GM18907 (cell line): Measurements from ENCODE around the gene POP5.
"Not testable (repeated sequence)": the region's sequence is repeated elsewhere in the genome, so short reads cannot be mapped to it uniquely, and the experiment has no call there.

ENCODE experiments used
- ATAC-seq: cut with Tn5 transposase; IDR thresholded peaks from one replicate; pipeline ENCODE4 v1.9.1; 2021; ENCODE audit warnings: mild to moderate bottlenecking, moderate library complexity; ENCODE audit not compliant: unreplicated experiment

Gene POP5, protein sequence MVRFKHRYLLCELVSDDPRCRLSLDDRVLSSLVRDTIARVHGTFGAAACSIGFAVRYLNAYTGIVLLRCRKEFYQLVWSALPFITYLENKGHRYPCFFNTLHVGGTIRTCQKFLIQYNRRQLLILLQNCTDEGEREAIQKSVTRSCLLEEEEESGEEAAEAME

DNA sequence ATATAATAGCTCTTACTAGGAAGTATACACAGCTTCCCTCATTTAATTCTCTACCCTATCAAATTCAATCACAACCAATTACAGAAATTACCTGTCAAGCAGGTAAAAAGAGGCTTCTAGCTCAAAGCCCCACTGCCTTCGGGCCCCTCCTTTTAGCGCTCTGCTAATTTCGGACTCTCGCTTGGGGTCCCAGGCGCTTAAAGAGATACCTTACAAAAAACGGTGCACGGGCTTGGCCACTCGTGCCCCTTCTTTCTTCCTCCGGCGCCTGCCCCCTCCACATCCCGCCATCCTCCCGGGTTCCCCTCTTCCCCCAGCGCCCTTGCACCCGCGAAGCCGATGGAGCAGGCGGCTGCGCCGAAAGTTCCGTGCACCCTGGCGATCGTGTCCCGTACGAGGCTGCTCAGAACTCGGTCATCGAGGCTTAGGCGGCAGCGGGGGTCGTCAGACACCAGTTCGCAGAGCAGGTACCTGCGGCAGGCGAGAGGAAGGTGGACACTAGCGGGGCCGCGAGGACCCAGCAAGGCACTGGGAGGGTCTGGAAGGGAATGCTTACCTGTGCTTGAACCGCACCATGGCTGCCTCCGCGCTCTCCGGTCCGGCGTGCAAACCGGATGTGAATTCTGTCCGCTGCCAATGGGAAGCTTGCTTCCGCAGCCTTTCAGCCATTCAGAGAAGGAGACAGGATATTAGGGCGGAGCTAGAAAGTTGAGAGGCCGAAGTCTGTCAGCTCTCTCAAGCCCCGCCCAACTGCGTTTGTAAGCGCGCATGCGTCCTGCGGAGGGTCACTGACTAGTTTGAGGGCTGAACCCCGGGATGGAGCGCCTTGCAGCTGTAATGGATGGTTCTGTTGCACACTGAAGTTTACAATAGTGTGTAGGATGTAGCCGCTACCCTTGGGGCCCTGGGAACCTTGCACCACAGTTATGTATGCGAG, at the start of gene POP5:
POP5 (minus strand) TSS at position 616 of the 937 bp plus-strand sequence; CDS start at position 576, 40 bp downstream.
- ATAC-seq = peak; percentile 90

DNA sequence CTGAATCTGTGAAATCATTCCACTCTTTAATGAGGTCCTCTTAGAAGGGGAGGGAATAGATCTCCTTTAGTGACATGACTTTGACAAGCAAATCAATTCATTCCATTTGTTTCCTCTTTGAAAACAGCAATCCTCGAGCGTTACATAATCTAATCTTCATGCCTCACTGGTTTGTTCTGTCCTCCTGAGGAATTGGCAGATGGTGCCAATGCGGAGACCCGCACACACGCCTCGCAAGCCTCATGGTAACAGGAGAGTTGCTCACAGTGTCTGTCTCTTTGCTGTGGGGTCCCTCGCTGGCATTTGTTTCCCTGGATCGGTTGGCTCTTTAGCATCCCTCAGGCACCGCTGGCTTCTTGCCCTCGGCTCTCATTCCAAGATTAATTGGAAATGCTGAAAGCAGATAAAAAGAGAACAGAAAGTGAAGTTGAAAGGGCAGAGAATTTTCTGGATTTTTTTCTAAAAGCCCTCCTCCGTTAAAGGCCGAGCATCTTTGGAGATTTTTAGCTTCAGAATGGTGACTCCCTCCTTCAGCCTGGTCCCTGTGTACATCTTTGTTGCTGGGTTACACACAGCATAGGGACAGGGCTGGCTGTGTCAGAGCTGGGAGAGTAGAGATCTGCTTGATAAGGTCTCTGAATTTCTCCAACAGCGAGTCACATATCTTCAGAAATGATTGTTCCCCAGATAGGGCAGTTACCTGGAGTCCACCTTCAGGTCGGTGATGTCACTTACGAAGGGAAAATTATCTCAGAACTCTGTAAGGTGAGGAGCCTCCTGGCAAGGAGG, 49.1 kb upstream of the POP5 start:
- ATAC-seq = no peak

DNA sequence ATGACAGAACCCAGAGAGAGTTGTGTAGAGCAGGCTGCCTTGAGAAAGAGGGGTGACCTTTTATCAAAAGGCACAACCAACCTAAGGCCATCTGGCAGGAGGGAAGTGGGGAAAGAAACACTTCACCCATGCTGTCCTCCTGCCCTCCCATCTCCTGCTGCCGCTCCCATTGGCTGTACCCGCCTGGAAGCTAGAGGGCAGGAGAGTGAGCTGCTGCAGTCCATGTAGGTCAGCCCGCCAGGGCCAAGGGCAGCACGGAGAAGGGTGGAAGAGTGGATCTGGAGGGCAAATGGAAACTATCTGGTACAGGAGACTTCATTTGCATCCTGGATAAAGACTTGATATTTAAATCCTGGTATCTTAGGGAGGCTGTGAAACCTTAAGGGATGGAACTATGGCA, 47.7 kb upstream of the POP5 start:
- ATAC-seq = no peak

DNA sequence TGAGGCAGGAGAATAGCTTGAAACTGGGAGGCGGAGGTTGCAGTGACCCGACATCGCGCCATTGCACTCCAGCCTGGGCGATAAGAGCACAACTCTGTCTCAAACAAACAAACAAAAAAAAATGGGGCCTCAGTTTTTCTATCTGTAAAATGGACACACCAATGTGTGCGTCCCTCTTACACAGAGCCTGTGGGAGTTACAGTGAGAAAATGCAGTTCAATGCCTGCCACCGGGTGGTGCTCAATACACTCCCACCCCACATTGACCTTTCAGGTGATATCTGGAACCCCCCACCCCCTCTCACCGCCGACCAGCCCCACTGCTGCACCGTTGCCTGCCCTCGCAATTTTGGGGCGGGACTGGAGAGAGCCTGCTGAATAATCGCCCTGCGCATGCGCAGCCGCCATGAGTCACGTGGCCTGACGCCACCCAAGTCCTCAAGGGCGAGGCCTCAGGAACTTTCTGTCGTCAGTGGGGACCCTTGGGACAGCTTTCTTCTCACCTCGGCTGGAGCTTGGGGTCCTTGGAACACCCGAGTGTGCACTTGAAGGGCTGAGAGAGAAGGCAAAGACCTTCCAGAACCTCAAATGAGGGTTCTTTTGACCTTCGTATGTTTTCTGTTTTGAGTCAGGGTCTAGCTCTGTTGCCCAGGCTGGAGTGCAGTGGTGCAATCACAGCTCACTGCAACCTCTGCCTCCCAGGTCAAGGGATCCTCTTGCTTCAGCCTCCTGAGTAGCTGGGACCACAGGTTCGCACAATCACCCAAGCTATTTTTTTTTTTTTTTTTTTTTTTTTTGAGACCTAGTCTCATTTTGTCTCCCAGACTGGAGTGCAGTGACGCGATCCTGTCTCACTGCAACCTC, 44.6 kb upstream of the POP5 start:
- ATAC-seq = no peak

DNA sequence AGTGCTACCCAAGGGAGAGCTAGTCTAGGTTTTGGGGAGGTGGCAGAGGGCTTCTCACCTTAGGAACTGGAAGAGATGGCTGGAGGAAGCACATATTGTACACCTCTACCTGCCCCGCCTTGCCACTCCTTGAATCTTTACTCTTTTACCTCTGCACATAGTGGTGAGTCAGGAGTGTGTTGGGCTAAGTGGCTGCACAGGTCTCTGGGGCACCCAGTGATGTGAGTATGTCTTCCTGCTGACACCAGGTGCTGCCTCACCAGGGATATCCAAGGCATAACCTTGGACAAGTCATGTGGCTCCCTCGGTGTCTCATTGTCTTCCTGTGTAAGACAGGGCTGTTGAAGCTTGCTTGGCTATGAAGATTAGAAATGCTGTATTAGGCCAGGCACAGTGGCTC, 39.4 kb upstream of the POP5 start:
- ATAC-seq = no peak

DNA sequence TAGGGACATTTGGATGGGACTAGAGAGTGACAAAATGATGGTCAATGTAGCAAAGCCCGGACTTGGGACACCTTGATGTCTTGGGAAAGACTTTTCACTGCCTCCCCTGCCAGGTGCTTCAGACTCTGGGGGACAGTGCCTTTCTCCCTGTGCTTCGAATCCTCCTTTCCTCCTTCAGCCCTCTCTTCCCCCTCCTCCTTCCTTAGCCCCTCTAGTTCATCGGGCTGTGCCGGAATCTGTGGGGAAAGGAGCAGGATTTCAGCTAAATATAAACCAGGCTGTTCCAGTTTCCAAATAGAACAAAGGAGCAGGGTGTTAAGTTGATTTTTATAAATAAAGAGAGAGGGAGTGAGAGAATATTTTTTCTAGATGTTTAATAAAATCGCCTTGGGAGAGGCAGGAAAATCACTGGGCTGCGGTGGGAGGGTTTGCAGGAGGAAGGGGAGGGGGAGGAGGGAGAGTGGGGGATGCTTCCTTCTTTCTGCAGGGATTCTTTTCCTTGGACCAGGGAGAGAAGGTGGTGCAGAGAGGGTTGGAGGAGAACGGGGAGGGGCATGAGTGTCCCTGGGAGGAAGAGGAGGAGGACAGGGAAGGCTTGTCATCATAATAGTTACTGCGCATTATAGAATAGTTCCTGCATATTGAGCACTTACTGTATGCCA, 37.9 kb upstream of the POP5 start:
- no peak for ATAC-seq

DNA sequence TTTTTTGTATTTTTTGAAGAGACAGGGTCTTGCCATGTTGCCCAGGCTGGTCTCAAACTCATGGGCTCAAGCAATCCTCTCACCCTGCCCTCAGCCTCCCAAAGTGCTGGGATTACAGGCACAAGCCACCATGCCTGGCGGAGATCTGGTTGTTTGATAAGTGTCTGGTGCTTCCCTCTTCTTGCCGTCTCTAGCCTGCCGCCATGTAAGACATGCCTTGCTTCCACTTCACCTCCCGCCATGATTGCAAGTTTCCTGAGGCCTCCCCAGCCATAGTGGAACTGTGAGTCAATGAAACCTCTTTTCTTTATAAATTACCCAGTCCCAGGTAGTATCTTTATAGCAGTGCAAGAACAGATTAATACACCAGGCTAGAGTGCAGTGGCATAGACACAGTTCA, 36.6 kb upstream of the POP5 start:
- not testable (repeated sequence) for ATAC-seq

DNA sequence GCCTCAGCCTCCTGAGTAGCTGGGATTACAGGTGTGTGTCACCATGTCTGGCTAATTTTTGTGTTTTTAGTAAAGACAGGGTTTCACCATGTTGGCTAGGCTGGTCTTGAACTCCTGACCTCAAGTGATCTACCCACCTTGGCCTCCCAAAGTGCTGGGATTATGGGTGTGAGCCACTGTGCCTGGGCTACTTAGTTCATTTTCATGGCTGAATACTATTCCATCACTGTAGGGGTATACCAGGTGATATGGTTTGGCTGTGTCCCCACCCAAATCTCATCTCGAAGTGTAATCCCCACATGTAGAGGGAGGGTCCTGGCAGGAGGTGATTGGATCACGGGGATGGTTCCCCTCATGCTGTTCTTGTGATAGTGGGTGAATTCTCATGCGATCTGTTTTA, 36.0 kb upstream of the POP5 start:
- not testable (repeated sequence) for ATAC-seq

DNA sequence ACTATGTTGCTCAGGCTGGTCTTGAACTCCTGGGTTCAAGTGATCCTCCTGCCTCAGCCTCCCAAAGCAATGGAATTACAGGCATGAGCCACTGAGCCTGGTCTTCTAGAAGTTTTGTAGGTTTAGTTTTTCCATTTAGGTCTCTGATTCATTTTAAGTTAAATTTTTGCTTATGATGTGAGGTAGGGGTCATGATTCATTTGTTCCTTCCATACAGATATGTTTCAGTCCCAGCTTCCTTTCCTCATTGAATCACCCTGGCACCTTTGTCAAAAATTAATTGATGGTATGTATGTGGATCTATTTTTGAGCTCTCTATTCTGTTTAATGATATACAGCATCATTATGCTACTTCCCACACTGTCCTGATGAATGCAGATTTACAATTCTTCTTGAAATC, 33.6 kb upstream of the POP5 start:
- ATAC-seq = no peak

DNA sequence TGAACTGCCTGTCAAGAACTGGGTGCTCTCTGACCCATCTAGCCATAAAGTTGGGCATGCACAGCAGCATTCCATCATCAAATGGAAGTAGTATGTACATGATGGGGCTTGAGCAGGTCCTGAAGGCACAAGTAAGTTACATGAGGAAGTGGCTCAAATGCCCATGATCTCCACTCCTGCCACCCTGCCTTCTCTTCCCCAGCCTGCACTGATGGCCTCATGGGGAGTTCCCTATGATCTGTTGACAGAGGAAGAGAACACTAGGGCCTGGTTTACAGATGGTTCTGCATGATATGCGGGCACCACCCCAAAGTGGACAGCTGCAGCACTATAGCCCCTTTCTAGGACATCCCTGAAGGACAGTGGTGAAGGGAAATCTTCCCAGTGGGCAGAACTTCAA, 30.3 kb upstream of the POP5 start:
- not testable (repeated sequence) for ATAC-seq

DNA sequence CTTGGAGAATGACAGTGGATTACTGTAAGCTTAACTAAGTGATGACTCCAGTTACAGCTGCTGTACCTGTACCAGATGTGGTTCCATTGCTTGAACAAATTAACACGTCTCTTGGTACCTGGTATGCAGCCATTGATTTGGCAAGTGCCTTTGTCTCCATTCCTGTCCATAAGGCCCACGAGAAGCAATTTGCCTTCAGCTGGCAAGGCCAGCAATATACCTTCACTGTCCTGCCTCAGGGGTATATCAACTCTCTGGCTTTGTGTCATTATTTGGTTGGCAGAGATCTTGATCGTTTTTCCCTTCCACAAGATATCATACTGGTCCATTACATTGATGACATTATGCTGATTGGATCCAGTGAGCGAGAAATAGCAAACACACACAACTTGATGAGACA, 29.4 kb upstream of the POP5 start:
- no peak for ATAC-seq

DNA sequence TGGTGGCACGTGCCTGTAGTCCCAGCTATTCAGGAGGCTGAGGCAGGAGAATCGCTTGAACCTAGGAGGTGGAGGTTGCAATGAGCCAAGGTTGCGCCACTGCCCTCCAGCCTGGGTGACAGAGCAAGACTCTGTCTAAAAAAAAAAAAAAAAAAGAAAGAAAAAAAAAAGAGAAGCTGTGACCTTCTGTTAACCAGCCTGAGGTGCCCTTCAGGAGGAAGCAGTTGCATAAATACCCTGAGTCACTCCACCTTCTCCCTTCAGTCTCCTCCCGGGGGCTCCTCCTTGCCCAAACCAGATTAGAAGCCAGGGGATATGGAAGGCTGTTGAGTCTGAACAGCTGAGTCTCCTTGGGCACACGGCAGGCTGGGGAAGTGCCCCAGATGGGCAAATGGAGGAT, 21.2 kb upstream of the POP5 start:
- not testable (repeated sequence) for ATAC-seq

DNA sequence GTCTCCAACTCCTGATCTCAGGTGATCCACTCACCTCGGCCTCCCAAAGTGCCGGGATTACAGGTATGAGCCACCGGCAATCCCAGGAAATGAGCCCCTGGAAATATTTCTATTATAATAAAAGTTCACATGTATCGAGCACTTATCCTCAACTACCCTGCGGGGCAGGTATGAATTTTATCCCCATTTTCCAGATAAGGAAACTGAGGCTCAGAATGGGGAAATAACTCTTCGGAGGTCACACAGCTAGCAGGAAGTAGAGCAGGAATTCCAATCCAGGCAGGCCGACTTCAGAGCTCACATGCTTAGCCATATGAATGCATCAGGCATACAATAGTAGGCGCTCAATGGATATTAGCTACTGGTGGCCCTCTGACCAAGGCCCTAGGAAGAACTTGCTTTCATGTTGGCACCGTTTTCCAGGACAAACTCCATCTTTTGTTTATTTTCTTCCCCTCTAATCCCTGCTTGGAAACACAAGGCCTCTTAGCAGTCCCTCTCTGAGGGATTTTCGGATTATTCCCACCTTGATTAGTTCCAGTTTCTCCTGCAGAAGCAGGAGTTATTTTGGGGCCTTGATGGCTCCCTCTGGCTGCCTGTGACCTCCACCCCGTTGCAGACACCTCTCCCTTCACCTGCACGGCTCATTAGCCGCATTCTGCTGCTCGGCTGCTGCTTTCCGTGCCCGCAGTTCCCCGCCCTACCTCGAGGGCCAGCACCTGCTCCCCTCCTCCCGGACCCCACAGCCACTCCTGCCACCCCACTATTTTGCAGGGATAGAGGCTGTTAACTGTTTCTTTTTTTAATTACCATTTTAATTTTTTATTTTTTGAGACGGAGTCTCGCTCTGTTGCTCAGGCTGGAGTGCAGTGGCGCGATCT, 18.7 kb upstream of the POP5 start:
- ATAC-seq = no peak

DNA sequence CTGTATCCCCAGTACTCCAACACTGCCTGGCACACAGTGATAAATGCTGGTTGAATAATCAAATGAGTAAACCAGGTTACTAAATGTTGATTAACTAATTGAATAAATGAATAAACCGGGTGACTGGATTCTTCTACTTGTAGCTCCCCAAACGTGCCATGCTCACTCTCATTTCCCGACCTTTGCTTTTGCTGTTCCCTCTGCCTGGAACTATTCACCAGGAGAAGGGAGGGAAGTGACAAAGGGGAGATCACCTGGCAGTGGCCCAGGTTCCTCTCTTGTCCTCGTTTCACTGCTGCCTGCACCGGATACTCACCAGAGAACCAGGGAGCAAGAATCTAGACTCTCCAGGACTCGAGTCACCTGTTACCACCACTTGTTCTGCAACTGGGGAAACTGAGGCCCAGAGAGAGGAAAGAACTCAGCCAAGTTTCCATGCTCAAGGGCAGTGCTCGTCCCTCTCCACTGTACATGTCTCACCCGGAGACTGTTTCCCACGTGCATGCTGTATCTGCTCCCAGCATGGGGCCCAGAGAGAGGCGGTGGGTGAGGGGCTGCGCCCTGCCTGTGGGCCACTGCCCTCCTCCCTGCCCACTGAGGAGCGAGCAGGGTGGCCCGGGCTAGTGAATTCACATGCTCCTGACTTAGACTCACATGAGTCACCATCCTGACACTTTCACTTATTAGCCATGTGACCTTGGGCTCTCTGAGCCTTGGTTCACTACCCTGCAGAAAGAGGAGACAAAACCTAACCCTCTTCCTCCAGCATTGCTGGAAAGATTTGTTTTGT, 17.7 kb upstream of the POP5 start:
- no peak for ATAC-seq

DNA sequence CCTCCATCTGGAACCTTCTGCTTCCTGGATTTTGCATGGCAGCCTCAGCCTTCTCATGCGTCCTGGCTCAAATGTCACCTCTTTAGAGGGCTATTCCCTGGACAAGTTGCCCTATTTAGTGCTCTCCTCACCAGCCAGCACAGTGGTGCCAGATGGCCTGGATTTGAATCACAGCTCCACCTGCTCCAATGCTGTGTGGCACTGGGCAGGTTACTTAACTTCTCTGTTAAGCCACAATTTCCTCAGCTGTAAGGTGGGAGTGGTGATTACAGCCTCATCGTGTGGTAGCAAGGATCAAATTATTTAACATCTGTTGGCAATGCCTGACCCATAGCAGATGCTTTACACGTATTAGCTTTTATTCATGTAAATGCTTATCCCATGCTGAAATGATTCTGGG, 16.7 kb upstream of the POP5 start:
- no peak for ATAC-seq

DNA sequence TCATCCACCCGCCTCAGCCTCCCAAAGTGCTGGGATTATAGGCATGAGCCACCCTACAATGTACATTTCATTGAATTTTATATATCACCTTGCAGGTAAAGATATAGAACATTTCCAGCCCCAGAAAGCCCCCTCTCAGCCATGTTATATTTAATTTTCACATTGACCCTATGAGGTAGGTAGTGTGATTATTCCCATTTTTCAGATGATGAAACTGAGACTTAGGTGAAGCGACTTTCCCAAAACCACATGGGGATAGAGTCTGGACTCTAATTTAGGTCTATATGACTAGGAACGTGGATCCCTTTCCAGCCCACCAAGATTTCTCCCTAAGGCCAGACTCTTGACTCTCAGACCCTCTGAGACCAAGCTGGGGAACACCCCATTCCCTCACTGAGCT, 15.7 kb upstream of the POP5 start:
- ATAC-seq = no peak

DNA sequence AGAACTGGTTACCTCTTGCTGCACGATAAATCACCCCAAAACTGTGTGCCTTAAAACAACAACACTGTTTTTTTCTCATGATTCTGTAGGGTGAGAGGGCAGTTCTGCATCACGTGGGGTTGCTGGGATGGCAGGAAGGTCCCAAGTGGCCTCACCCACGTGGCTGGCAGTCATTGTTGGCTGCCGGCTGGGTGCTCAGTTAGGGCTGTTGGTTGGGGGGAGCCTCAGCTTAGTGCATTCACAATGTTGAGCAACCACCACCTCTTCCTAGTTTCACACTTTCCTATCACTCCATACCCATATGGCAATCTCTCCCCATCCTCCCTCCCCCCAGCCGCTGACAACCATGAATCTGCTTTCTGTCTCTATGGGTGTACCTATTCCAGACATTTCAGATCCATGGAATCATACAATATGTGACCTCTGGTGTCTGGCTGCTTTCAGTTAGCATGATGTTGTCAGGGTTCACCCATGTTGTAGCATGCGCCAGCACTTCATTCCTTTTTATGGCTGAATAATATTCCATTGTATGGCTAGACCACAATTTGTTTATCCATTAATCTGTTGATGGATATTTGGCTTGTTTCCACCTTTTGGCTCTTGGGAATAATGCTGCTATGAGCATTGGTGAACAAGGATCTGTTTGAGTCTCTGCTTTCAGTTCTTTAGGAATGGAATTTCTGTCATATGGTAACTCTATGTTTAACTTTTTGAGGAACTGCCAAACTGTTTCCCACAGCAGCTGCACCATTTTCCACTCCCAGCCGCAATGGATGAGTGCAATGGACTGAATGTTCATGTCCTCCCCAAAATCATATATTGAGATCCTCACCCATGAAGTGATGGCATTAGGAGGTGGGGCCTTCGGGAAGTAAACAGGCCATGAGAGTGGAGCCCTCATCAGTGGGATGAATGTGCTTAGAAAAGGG, 11.2 kb upstream of the POP5 start:
- ATAC-seq = no peak
